ENCODE measurements around the gene GRK5.

GRCh38 chr10:119302591-119303253 is 95.4 kb downstream of the GRK5 start:
- TF ChIP-seq CTCF (IDR thresholded peaks at IDR 0.05): no peak
- no peak for TF ChIP-seq POLR2A (IDR thresholded peaks at IDR 0.05)
- TF ChIP-seq EP300 (IDR thresholded peaks at IDR 0.05): no peak

Data from tibial nerve (tissue), 4 donors.